ENCODE data around the gene OR10G2.
"Not testable (repeated sequence)": the region's sequence is repeated elsewhere in the genome, so short reads cannot be mapped to it uniquely, and the experiment has no call there.

Gene OR10G2, protein sequence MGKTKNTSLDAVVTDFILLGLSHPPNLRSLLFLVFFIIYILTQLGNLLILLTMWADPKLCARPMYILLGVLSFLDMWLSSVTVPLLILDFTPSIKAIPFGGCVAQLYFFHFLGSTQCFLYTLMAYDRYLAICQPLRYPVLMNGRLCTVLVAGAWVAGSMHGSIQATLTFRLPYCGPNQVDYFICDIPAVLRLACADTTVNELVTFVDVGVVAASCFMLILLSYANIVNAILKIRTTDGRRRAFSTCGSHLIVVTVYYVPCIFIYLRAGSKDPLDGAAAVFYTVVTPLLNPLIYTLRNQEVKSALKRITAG

DNA sequence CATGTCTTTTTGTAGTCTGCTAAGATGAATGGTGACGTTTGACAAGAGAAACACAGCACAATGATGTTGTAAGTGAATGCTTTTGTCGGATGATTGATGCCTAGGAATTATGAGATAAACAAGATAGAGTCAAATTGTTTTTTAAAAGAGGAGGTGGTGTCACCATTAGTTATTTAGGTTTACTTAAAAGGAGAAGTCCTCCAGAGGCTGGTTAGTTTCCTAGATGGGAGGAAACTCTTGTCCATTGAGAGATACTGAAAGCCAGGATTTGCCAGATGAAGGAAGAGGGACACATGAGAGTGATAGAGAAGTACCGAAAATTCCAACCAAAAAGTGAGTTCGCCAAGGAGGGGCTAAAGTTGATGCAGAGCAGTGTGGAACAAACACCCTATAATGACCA, at the start of gene OR10G2:
OR10G2 (minus strand) TSS at position 101 of the 400 bp plus-strand sequence; CDS start at position 3, 98 bp downstream.
- DNase-seq, result no peak

DNA sequence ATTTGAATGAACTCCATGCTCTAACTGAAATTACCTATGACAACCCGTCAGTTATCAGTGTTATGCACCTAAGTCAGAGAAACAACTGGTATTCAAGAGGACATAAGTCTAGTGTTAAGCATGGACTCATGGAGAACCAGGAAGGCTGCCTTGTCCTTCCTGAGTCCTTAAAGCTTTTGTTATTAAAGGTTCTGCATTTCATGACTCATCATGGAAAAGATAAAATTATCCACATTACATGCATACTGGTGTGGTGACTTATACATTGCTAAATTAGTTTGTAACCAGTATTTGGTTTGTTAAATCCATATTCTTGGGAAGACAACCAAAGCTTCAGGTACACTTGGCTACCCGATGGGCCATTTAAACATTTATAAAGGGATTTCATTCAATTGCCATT, 45.3 kb upstream of the OR10G2 start:
- no peak for DNase-seq

DNA sequence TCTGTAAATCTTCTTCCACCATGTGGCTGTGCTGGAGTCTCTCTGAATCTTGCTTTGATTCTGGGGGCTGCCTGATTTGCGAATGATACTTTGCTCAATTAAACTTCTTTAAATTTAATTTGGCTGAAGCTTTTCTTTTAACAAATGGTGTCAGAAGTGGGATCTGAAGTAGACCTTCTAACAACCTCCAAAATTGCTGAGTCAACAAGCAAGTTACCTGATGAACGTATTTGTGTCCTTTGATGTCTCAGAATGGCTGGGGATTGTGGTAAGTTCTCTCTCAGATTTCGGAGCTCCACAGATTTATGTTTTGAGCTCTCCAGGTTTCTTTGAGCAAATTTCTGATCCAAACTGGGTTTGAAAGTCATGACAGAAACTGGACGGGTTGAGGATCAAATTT, 40.8 kb upstream of the OR10G2 start:
- DNase-seq, result no peak

DNA sequence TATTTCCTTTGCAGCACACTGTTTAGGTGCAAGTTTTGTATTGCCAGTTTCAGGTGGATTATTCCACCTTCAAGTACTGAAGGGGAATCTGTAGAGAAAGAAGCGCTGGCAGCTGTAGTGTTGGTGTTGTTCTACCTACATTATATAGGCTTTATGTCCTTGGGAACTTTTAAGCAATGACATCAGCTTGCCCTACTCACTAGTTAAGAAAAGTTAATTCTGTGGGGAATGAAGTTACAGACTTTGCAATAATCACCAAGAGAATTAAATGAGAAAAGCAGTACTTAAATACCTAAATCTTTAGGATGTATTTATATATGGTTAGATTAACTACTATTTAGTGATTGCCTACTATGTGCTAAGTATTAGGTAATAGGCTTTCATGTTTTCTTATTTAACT, 39.0 kb upstream of the OR10G2 start, which contains the start of gene OR4E1:
OR4E1 (minus strand) TSS at position 101 of the 400 bp plus-strand sequence. CDS start 2,883 bp downstream, outside the sequence.
- DNase-seq, result no peak

DNA sequence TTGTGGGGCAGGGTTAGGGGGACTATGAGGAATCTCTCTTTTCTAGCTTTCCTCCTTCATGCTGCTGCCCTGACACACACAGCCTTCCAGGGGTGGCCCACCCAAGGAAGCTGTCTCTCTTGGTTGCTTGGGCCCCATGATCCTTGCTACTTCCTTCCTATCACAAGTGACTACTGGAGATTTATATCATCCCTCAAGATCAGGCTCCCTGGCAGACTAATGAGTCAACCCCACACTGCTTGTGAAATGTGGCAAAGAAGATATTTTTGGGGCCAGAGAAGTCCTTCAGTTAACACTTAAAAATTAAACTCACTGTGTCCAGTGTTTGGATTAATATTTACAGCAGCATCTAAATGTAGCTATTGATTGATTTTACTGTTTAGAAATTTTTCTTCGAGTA, 37.4 kb upstream of the OR10G2 start:
- DNase-seq, result no peak

DNA sequence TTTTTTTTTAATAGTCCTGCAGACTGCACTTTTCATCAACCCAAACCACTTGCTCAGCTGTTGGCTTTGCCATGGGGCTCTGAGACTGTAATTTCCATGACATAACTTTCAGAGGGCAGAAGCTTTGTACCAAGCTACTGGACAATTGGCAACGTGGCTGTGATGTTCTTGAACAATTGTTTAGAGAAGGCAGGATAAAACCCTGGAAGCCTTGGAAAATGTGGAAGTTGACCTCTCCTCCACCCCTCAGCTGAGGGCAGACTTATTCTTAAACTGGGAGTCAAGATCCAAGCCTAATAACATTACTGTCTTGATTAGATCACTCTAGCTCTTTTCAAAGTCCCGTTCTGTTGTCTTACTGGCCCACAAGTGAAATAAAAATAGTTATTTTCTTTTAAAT, 36.6 kb upstream of the OR10G2 start:
- no peak for DNase-seq

DNA sequence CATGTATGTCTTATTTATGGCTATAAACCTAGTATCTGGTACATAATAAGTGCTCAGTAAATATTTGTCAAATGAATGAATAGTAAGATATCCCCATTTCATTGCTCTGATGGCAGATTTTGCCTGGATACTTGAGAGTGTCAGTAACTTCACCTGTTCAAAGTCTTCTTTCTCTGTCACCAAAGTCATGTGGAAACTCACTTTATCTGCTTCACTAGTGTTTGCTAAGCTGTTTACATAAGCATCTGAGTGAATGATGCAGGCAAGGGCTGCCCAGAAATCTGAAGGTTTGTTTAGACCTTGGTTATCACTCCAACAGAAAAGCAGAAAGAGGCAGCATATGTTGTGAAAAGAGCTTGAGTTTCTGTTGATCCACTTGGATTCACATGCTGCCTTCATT, 34.5 kb upstream of the OR10G2 start:
- DNase-seq, result no peak

DNA sequence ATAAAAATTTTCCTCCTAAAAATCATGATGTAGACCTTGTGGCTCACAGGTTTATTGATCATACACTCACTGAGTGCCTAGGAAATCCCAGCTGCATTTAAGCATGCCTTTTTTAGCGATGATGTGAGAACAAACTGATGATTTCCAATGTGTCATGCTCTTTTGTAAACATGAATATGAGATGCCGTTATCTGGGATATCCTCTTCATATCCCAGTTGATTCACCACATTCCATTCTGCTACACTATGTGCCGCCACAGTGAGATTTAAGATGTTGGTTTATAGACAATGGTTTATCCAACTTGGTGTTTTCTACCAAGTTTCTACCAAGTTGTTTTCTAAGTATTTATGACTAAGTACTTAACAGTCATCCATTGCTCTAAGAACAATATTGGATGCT, 33.6 kb upstream of the OR10G2 start:
- DNase-seq, result no peak

DNA sequence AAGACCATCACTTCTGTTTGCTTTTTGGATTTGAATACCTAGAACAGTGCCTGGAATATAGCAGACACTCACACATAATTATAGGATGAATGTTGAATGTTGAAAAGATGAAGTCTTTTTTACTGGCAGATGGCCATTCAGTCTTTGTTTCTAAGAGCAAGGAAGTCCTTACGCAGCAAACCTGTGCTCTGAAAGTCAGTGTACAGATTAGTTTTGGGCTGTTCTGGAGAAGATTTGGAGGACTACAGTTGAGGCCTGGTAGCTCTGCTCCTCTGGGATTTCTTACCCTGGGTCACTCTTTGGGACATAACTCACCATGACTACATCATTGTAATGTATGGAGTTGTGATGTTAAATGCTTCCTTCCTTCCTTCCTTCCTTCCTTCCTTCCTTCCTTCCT, 22.2 kb upstream of the OR10G2 start:
- no peak for DNase-seq

DNA sequence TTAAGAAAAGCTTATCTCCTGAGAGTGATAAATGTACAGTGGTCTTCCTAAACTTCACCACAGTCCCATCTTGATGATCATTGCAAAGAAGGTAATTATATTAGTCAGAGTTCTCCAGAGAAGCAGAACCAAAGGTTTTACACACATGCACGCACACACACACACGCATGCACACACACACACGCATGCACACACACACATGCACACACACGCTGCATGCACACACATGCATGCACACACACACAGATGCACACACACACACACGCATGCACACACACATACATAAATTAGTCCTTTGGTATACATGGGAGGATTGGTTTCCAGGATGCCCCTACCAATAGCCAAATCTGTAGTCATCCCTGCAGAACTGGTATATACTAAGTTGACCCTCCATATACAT, 19.5 kb upstream of the OR10G2 start:
- no peak for DNase-seq

DNA sequence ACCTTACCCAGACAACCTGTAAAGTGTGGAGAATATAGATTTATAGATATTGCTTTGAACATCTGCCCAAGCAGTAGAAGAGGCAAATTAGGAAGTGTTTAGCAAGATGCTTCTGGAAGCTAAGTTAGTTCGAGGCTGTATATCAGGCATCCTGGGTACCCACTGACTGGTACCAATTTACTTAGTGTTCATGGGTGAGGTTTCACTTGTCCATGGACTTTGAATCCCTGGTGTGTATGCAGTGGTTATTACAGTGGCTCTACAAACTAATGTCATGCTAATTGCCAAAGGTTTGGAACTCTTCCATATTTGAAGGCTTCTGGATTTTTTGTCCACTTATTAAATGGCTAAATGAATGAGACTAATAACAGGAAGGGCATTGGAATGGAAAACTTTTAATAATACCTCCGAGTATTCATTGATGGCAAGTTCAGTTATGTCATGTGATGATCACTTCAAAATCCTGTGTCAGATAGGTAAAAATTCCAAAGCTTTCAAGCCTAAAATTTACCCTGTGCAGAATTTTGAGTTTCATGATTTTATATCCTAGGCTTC, 18.7 kb upstream of the OR10G2 start, which contains the start of gene OR4E2:
OR4E2 (plus strand) TSS at position 505 of the 555 bp plus-strand sequence. CDS start 11,248 bp downstream, outside the sequence.
- no peak for DNase-seq

DNA sequence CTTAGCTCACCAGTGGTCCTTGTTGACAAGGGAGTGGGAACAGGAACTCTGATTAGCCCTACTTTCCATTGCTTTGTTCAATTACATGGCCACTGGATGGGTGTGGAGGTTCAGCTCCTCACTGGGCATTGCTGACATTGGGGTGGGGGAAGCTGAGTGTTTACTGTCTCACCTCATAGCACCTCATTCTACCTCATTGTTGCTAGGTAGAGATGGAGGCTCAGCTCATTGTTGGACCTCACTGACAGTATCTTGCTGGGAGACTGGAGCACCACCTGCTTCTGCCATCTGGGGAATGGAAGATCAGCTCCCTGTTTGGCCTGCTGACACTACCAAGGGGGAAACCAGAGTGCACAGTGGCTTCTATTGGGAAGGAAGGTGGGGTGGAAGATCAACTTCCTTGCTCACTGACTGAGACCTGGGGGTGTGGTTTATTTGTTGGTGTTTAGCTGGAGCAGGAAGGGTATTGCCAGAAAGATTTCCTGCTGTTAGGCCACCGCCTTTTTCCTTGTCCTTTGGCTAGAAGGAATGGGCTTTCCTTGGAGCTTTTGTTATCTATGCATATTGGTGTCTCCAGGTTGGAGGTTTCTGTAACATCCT, 17.6 kb upstream of the OR10G2 start:
- DNase-seq, result no peak

DNA sequence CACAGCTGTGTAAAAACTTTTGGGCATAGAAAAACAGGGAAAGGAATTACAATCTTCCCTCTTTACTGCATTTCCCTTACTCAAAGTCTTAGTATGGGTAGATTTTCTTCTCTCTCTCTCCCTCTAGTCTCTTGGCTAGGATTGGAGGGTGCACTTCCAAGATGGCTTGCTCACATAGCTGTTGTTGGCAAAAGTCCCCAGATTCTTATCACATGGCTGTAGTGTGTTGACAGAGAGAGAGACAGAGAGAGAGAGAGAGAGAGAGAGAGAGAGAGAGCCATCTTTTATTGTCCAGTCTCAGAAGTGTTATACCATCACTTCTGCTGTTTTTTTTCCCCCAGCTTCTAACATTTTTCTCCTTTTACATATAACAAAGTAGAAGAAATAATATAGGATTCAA, 12.6 kb upstream of the OR10G2 start:
- DNase-seq, result no peak

DNA sequence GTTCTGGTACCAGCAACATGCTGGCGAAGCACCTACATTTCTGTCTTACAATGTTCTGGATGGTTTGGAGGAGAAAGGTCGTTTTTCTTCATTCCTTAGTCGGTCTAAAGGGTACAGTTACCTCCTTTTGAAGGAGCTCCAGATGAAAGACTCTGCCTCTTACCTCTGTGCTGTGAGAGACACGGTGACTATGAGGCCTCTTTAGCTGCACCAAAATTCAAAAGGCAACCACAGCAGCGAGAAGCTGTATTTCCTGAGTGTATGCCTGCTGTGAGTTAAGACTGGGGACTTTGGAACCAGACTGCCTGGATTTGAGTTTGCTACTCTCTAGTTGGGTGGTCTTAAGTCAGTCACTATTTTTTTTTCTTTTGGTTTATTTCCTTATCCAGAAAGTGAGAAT, 8.7 kb upstream of the OR10G2 start:
- DNase-seq, result no peak

DNA sequence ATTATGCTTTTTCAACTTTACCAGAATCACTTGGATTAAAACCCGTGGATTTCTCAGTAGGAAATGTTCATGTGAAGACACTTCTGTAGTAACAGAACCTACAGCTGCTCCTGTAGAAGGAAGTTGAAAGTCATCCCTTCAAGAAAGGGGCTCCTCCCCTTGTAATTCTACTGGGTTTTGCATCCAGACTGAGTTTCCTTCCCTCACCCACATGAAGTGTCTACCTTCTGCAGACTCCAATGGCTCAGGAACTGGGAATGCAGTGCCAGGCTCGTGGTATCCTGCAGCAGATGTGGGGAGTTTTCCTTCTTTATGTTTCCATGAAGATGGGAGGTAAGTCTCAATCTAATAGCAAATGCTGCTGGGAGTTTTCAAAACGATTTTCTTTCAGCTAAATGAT, 7.9 kb upstream of the OR10G2 start:
- no peak for DNase-seq

DNA sequence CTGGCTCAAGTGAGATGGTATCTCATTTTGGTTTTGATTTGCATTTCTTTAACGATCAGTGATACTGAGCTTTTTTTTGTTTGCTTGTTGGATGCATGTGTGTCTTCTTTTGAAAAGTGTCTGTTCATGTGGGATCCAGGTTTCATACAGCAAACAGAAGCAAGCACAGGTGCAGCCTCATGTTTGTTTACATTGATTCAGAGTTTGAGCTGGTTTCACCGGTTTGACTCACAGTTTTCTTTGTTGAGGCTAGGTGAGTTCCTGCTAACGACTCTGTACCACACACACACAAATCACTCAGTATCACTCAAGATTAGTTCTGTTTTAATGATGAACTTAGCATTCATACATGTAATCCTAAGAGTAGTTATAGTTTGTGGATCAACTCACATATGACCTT, 3.7 kb downstream of the OR10G2 start:
- DNase-seq, result no peak

DNA sequence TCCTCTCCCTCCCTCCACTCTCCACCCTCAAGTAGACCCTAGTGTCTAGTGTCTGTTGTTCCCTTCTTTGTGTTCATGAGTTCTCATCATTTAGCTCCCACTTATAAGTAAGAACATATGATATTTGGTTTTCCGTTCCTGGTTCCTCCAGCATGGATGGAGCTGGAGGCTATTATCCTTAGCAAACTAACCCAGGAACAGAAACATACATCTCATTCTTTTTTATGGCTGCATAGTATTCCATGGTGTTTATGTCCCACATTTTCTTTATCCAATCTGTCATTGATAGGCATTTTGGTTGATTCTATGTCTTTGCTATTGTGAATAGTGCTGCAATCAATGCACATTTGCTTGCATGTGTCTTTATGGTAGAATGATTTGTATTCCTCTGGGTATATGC, 4.2 kb downstream of the OR10G2 start:
- DNase-seq, result not testable (repeated sequence)

DNA sequence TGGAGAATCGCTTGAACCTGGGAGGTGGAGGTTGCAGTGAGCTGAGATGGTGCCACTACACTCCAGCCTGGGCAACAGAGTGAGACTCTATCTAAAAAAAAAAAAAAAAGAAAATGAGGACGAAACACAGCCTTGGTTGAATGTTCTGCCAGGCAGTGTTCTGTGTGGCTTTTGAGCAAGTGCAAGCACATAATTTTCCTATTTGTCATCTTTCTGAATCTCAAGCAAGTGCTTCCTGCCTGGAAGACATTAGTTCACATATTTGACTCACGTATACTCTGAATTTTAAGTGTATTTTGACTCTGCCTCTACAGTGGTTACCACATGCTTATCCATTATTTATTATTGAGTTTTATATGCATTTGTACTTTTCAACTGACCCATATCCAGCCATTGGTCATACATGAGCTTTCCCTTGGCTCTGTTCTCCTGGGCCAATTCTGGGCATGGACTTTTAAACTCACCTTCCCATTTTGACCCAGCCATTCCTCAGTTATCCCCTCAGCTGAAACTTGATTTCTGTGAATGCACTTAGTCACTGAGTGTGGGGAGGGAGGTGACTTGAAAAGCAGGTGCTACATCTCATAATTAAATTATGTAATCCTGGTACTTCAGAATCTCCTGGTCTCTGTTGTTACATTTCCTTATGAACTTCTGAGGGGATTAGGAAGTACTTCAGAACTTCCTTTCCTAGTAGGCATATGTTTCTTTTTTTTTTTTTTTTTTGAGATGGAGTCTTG, 8.1 kb downstream of the OR10G2 start:
- no peak for DNase-seq

DNA sequence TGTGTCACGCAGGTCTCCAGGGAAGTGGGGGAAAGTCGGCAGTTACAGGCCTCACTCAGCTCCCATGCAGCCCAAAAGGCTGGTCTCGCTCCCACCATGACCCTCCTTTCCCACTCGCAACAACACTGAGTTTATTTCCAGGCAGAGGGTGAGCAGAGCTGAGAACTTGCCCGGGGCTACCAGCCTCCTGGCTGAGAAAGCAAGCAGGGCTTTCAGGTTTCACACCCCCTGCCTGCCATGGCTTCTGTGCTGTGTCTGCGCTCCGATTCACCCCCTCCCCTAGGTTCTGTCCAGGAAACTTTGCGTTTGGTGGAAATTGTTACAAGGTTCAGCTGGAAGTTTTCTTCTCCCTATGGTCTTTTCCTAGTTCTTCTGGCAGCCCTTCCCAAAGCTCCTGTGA, 17.1 kb downstream of the OR10G2 start:
- no peak for DNase-seq

DNA sequence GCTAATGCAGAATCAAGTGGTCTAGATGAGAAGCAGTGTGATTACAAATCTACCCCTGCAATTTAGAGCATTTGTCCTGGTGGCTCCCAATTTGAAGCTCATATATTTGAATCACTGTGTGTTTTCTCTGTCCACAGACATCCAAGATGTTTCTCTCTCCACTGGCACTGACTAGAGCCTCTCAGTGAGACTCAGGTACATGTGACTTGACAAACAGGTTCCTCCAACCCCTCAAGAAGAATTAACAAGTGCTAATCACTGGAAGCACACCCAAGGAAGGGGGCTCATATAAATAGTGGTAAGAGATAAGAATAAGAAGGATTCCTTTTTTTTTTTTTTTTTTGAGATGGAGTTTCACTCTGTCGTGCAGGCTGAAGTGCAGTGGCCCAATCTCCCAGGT, 20.5 kb downstream of the OR10G2 start:
- no peak for DNase-seq

DNA sequence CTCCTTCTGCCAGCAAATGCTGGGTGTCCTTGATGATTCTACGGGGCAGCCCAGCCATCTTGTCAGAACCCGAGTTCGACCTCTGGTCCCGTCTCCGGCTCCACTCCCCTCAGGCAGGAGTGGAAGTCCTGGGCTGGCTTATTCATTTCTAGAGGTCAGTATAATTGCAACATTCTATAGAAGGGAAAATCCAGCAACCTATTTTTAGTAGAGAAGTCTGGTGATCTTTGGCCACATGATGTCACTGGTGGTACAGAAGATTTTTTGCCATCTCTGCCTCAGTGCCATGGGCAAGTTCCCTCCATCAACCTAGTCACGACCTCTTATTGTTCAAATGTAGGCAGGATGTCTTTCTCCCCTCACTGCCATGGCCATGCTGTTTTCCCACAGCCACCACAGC, 22.4 kb downstream of the OR10G2 start:
- DNase-seq, result no peak

DNA sequence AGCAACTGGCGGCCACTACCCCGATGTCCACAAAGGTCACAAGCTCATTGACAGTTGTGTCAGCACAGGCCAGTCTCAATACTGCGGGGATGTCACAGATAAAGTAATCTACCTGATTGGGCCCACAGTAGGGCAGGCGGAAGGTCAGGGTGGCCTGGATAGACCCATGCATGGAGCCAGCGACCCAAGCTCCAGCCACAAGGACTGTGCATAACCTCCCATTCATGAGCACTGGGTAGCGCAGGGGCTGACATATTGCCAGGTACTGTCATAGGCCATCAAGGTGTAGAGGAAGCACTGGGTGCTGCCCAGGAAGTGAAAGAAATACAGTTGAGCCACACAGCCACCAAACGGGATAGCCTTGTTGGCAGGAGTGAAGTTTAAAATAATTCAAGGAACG, 32.6 kb downstream of the OR10G2 start:
- DNase-seq, result not testable (repeated sequence)

DNA sequence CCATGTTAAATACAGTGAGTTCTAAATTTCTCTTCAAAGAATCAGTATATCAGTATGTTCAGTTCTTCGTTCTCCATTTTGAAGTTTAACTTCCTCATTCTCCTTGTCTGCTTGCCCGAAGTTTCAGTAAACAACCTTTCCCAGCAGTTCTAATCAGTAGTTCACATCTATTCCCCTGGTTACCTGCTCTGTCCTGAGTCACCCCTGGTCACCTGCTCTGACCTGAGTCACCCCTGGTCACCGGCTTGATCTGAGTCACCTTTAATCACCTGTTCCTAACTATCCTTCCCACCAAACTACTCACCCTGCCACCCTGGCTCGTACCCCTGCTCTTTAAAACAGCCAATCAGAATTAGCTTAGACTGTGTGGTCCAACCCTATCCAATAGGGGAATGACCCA, 45.4 kb downstream of the OR10G2 start:
- no peak for DNase-seq

All from bone marrow (tissue), 2 donors.